Endothelial cell of umbilical vein (primary cell): ENCODE measurements around the gene MOB3B. TPM values are rescaled to one million over a fixed set of nuclear protein-coding genes. Genes with fewer than 3 reads are reported as not detected.

ENCODE experiments used
- BruUV-seq: library from RNA; stranded (reverse); fragments of 400-500 nt; replicated peaks from 2 replicates; lab custom pipeline; 2021; lab: Mats Ljungman, UMichigan
- CTCF ChIA-PET: fragments of 300-600, 350-600 bp; sonication (Branson Sonifier 250); formaldehyde crosslinking; loops from one replicate; lab custom pipeline; 2021; ENCODE audit warnings: antibody characterized with exemption, inconsistent platforms; lab: Charles Lee
- POLR2A ChIA-PET: fragments of 300-600, 350-600 bp; sonication (Branson Sonifier 250); formaldehyde crosslinking; loops from one replicate; lab custom pipeline; 2021; ENCODE audit warnings: antibody characterized with exemption, inconsistent platforms; lab: Charles Lee
- DNase-seq: peaks from one replicate; pipeline ENCODE4 v3.0.0-alpha.2; 2011; ENCODE audit warnings: low read depth, low spot score
- FAIRE-seq: peaks from 2 replicates; lab custom pipeline; 2011; peaks lifted over from hg19 to GRCh38; lab: Jason Lieb, UNC
- H2AFZ ChIP-seq: 2 replicates; pipeline ENCODE4 v1.6.0; 2012; ENCODE audit warnings: low read depth, low read length, control low read depth, inconsistent platforms
- H3K27ac ChIP-seq: 2 replicates; pipeline ENCODE4 v1.5.1; 2011; ENCODE audit warnings: low read depth, mild to moderate bottlenecking, control low read depth, low read length, moderate library complexity; ENCODE audit not compliant: insufficient read depth
- H3K27me3 ChIP-seq, 2 experiments: 2 replicates each; pipeline versions ENCODE4 v1.6.0 to v1.6.1; 2011; ENCODE audit warnings: low read length in 2 of 2, mixed read lengths in 1 of 2; ENCODE audit not compliant: control insufficient read depth in 2 of 2, insufficient read depth in 2 of 2
- H3K36me3 ChIP-seq, 2 experiments: 2 replicates in 1 of 2; 3 replicates in 1 of 2; pipeline ENCODE4 v1.5.1; 2011; ENCODE audit warnings: low read length in 2 of 2, mild to moderate bottlenecking in 1 of 2, moderate library complexity in 1 of 2; ENCODE audit not compliant: control insufficient read depth in 2 of 2, insufficient read depth in 2 of 2; ENCODE audit errors: extremely low read depth in 1 of 2
- H3K4me1 ChIP-seq: 3 replicates; pipeline ENCODE4 v1.5.1; 2011; ENCODE audit warnings: mild to moderate bottlenecking, low read length; ENCODE audit not compliant: control insufficient read depth, insufficient read depth; ENCODE audit errors: extremely low read depth
- H3K4me2 ChIP-seq: 2 replicates; pipeline ENCODE4 v1.6.1; 2011; ENCODE audit warnings: low read length, control low read depth, mixed read lengths; ENCODE audit not compliant: insufficient read depth
- H3K4me3 ChIP-seq, 3 experiments: fragments of 200-600 bp in 1 of 3; sonication (generic), shearing (Covaris generic) in 1 of 3; replicated peaks in 1 of 3; 2 replicates each; pipeline ENCODE4 v1.5.1; 2011 to 2016; ENCODE audit warnings: control low read depth in 3 of 3, low read length in 3 of 3, mild to moderate bottlenecking in 2 of 3, inconsistent platforms in 1 of 3, low read depth in 1 of 3, moderate library complexity in 1 of 3; ENCODE audit not compliant: insufficient read depth in 1 of 3
- H3K79me2 ChIP-seq: 2 replicates; pipeline ENCODE4 v1.6.0; 2012; ENCODE audit warnings: low read length, inconsistent platforms; ENCODE audit not compliant: control insufficient read depth, insufficient read depth
- H3K9ac ChIP-seq: replicated peaks from 2 replicates; pipeline ENCODE3; 2011; ENCODE audit warnings: low read length, control low read depth; ENCODE audit not compliant: insufficient read depth; ENCODE audit errors: extremely low read depth
- H3K9me1 ChIP-seq: replicated peaks from 3 replicates; pipeline ENCODE4 v1.6.0; 2011; ENCODE audit warnings: mild to moderate bottlenecking, low read length; ENCODE audit not compliant: control insufficient read depth, insufficient read depth; ENCODE audit errors: extremely low read depth
- H3K9me3 ChIP-seq: replicated peaks from 2 replicates; pipeline ENCODE4 v1.5.1; 2012; ENCODE audit warnings: low read length, inconsistent platforms; ENCODE audit not compliant: control insufficient read depth, insufficient read depth
- H4K20me1 ChIP-seq: replicated peaks from 2 replicates; pipeline ENCODE3; 2011; ENCODE audit warnings: mild to moderate bottlenecking, low read length; ENCODE audit not compliant: control insufficient read depth, insufficient read depth; ENCODE audit errors: extremely low read depth
- EZH2 ChIP-seq: IDR thresholded peaks from 2 replicates; pipeline ENCODE4 v1.6.1; 2012; ENCODE audit warnings: borderline replicate concordance, low read depth, mild to moderate bottlenecking, moderate library complexity, low read length, inconsistent platforms; ENCODE audit not compliant: severe bottlenecking
- FOS ChIP-seq: IDR thresholded peaks from 2 replicates; pipeline ENCODE4 v1.6.1; 2011; ENCODE audit warnings: mild to moderate bottlenecking, low read length, moderate library complexity, borderline replicate concordance; ENCODE audit not compliant: insufficient read depth
- GATA2 ChIP-seq: IDR thresholded peaks from 2 replicates; pipeline ENCODE4 v1.7.0; 2011; ENCODE audit warnings: low read depth, mild to moderate bottlenecking, moderate library complexity, mixed read lengths, low read length; ENCODE audit not compliant: insufficient read length, insufficient read depth
- JUN ChIP-seq: IDR thresholded peaks from 2 replicates; pipeline ENCODE4 v1.6.1; 2011; ENCODE audit warnings: borderline replicate concordance, low read depth; ENCODE audit not compliant: insufficient read length, insufficient read depth
- MYC ChIP-seq: IDR thresholded peaks from one replicate; pipeline ENCODE4 v1.6.1; 2011; ENCODE audit warnings: mild to moderate bottlenecking, low read depth, low read length
- POLR2A ChIP-seq: IDR thresholded peaks from 2 replicates; pipeline ENCODE4 v1.6.1; 2012; ENCODE audit warnings: low read depth, mild to moderate bottlenecking, control low read depth, low read length
- POLR2AphosphoS5 ChIP-seq: IDR thresholded peaks from 2 replicates; pipeline ENCODE4 v1.6.1; 2012; ENCODE audit warnings: low read depth, mild to moderate bottlenecking, control low read depth, low read length, moderate library complexity; ENCODE audit not compliant: insufficient read depth
- dilution Hi-C: fragments of 300-500 bp; cut with MboI; formaldehyde crosslinking; loops from one replicate; pipeline ENCODE4 v1.15.0; 2019; ENCODE audit warnings: low sequenced_read_pairs; ENCODE audit not compliant: extremely low pct_ligation_motif_present
- intact Hi-C: fragments of 100-400 bp; cut with micrococcal nuclease; formaldehyde crosslinking; loops from one replicate; pipeline ENCODE4 v1.10.0; 2022
- polyA plus RNA-seq, 4 experiments: library from polyadenylated mRNA; depleted of rRNA in 3 of 4; stranded (reverse) in 3 of 4; unstranded in 1 of 4; fragments of >200 nt; gene quantifications; 2 replicates each; pipeline versions ENCODE4 v1.2.1 to v1.2.3, GENCODE V29; 2011 to 2012; ENCODE audit warnings: missing spikeins in 1 of 4
- total RNA-seq: library from RNA; stranded (reverse); gene quantifications from 2 replicates; pipeline ENCODE4 v1.2.3, GENCODE V29; 2021
- TF ChIP-seq, protein P1 (sequence below), 2 donors: IDR thresholded peaks; 1 replicate in 1 of 2; 2 replicates in 1 of 2; pipeline ENCODE4 v1.5.1; 2011; ENCODE audit warnings: low read length in 2 of 2, mild to moderate bottlenecking in 2 of 2, moderate library complexity in 2 of 2, control low read depth in 1 of 2, inconsistent platforms in 1 of 2, low read depth in 1 of 2; ENCODE audit not compliant: insufficient read depth in 1 of 2; ENCODE audit errors: extremely low read depth in 1 of 2
- TF ChIP-seq, protein P2 (sequence below): IDR thresholded peaks from 2 replicates; pipeline ENCODE4 v1.6.1; 2011; ENCODE audit not compliant: insufficient read depth, insufficient read length

The MOB3B gene
- total and polyA plus RNA-seq, 2 donors (not counting 3 experiments of a cell fraction or from before 2014, with no cell fraction given): 0.03 TPM; not detected in 1

DNA sequence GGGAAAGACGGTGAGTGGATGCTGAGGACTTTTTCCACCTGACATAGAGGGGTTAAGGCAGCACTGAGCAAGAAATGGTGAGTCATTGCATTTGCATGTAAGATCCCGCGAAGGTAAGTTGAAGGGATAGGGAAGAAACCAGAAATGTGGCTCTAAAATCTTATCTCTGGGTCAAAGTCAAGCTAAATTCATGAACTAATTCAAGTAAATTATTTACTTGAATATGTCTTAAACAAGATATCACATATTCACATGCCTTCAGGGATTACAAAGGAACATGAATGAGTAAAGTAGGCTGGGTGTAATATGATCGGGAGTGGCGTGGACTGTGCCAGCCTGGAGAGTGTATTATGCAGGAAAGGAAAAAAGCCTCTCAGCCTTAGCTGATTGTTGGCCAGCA is 158.2 kb downstream of the MOB3B start:
- FAIRE-seq (no peak), DNase-seq (no peak)
- Histone ChIP-seq H4K20me1 (no peaks in the 10 kb centered on the region), H3K9ac (no peak overlapping the region), H3K36me3 (no peaks in the 10 kb centered on the region), H3K4me2 (no peak overlapping the region), H3K9me3 (no peaks in the 10 kb centered on the region), H3K4me1 (no peaks in the 10 kb centered on the region), H3K4me3 (no peak overlapping the region), H2AFZ (no peak overlapping the region), H3K79me2 (no peaks in the 10 kb centered on the region), H3K27ac (no peak overlapping the region), H3K9me1 (no peaks in the 10 kb centered on the region), H3K27me3 (no peaks in the 10 kb centered on the region)
- dilution Hi-C loops: no loop called here
- no TSS peak for BruUV-seq
- intact Hi-C loops: no loop called here
- POLR2A ChIA-PET: no interaction called here
- CTCF ChIA-PET: interaction anchor here (1.1 kb wide), 1 partner anchor 12 kb away, joined by 3 read pairs; no protein-coding TSS in a partner anchor
- TF ChIP-seq, protein P1, sequence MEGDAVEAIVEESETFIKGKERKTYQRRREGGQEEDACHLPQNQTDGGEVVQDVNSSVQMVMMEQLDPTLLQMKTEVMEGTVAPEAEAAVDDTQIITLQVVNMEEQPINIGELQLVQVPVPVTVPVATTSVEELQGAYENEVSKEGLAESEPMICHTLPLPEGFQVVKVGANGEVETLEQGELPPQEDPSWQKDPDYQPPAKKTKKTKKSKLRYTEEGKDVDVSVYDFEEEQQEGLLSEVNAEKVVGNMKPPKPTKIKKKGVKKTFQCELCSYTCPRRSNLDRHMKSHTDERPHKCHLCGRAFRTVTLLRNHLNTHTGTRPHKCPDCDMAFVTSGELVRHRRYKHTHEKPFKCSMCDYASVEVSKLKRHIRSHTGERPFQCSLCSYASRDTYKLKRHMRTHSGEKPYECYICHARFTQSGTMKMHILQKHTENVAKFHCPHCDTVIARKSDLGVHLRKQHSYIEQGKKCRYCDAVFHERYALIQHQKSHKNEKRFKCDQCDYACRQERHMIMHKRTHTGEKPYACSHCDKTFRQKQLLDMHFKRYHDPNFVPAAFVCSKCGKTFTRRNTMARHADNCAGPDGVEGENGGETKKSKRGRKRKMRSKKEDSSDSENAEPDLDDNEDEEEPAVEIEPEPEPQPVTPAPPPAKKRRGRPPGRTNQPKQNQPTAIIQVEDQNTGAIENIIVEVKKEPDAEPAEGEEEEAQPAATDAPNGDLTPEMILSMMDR (IDR thresholded peaks at IDR 0.05; ENCODE audit: extremely low read depth in 1 of 2, insufficient read depth in 1 of 2, low read depth in 1 of 2, low read length in 2 of 2): no peak
- TF ChIP-seq MYC (no peak), POLR2A (no peak), EZH2 (no peak), POLR2AphosphoS5 (no peak), GATA2 (no peak), JUN (no peak), FOS (no peak)
- TF ChIP-seq, protein P2, sequence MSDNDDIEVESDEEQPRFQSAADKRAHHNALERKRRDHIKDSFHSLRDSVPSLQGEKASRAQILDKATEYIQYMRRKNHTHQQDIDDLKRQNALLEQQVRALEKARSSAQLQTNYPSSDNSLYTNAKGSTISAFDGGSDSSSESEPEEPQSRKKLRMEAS: no peak
